Right lobe of liver (tissue), 6 donors: ENCODE measurements around the gene ITPR2. TPM values are rescaled to one million over a fixed set of nuclear protein-coding genes. Genes with fewer than 3 reads are reported as not detected.

Experiments
- ATAC-seq, 4 donors: fragments of 200-7000 bp; cut with Tn5 transposase; one replicate each; pipeline ENCODE4 v1.9.1; 2020; ENCODE audit warnings: mild to moderate bottlenecking in 4 of 4, moderate library complexity in 4 of 4
- DNase-seq, 3 donors: peaks; one replicate each; pipeline ENCODE4 v3.0.0-alpha.2; 2020
- H3K27ac ChIP-seq, 3 donors: fragments of 200-600 bp; one replicate each; pipeline ENCODE4 v1.8.0; 2022
- H3K27me3 ChIP-seq, 2 donors: fragments of 200-600 bp; one replicate each; pipeline ENCODE4 v1.8.0; 2022
- H3K36me3 ChIP-seq, 4 donors: fragments of 200-600 bp; sonication (generic) in 1 of 4; one replicate each; pipeline versions ENCODE4 v1.5.1 to v1.8.0; 2017 to 2022; ENCODE audit warnings: control low read depth in 1 of 4
- H3K4me1 ChIP-seq, 4 donors: fragments of 200-600 bp; sonication (generic) in 1 of 4; one replicate each; pipeline versions ENCODE4 v1.5.1 to v1.8.0; 2017 to 2022; ENCODE audit warnings: control low read depth in 1 of 4
- H3K4me3 ChIP-seq, 3 donors: fragments of 200-600 bp; one replicate each; pipeline ENCODE4 v1.8.0; 2022
- H3K9me3 ChIP-seq, 4 donors: fragments of 200-600 bp; sonication (generic) in 1 of 4; one replicate each; pipeline versions ENCODE4 v1.5.1 to v1.8.0; 2017 to 2022; ENCODE audit warnings: control low read depth in 1 of 4
- CTCF ChIP-seq, 4 donors: fragments of 200-600 bp in 3 of 4; fragments of 450-650 bp in 1 of 4; IDR thresholded peaks; one replicate each; pipeline versions ENCODE4 v1.5.1 to v1.8.0; 2016 to 2022; ENCODE audit warnings: antibody characterized with exemption in 4 of 4, mild to moderate bottlenecking in 2 of 4
- POLR2A ChIP-seq: fragments of 450-650 bp; IDR thresholded peaks from one replicate; pipeline ENCODE4 v1.6.1; 2017; ENCODE audit warnings: antibody characterized with exemption, mild to moderate bottlenecking
- WGBS: methylation state at CpG from one replicate; pipeline ENCODE4 v1.1.6; 2018; ENCODE audit warnings: low coverage, low lambda C conversion rate; ENCODE audit not compliant: insufficient coverage; ENCODE audit errors: missing lambda C conversion rate; 5-methylcytosine and 5-hydroxymethylcytosine counted together
- intact Hi-C, 2 donors: fragments of 100-400 bp; cut with DNase I; formaldehyde crosslinking; loops; one replicate each; pipeline versions ENCODE4 v1.11.2 to v1.14.1; 2022
- total RNA-seq, 6 experiments: library from RNA; depleted of rRNA in 2 of 6; stranded (reverse); fragments of >200 nt in 2 of 6; fragmentation: NEBNext Ultra II Directional in 3 of 6; extraction: Animal tissue kit (Norgen Biotek cat#: 25700) in 3 of 6; gene quantifications; one replicate each; pipeline versions ENCODE4 v1.1.0 to v1.2.4, GENCODE V29; 2016 to 2023
- donor health status: DM: no; HTN: yes; CAD: no.
- donor health status: DM: no; HTN: no; CAD: no.
- donor health status: DM: no; HTN: no; CAD: no.
- donor health status: DM: no; HTN: yes; CAD: no.
- donor health status: DM: no; HTN: yes; CAD: no.

Gene ITPR2
- total RNA-seq, 6 experiments from 2014 or later, result 39.3 to 114 (median 57.2) TPM

- Histone ChIP-seq H3K36me3 (peaks cover 0 to 16% (median 0%) of the 10 kb centered on the region in 4 donors), H3K4me3 (no peak overlapping the region), H3K4me1 (no peaks in the 10 kb centered on the region), H3K9me3 (no peaks in the 10 kb centered on the region), H3K27me3 (no peaks in the 10 kb centered on the region), H3K27ac (no peak overlapping the region)
- 78% methylated on average over 2 of the region's 2 CpGs for WGBS
- intact Hi-C loops, result no loop called here
- DNase-seq (no peak), ATAC-seq (no peak)
- TF ChIP-seq CTCF (IDR thresholded peaks at IDR 0.05) (no peak), POLR2A (no peak)
Observed at GRCh38 chr12:26379777-26380467, 453.1 kb downstream of the ITPR2 start.

- TF ChIP-seq CTCF (IDR thresholded peaks at IDR 0.05), result no peak
- no peak for TF ChIP-seq POLR2A
- intact Hi-C loops, result no loop called here
- Histone ChIP-seq H3K4me1 (no peaks in the 10 kb centered on the region), H3K4me3 (no peak overlapping the region), H3K27me3 (no peaks in the 10 kb centered on the region), H3K36me3 (peaks cover 0 to 10% (median 3%) of the 10 kb centered on the region in 4 donors), H3K9me3 (no peaks in the 10 kb centered on the region), H3K27ac (no peak overlapping the region)
- ATAC-seq, result peak; percentile 44 to 81 (median 70)
- 65% methylated on average over 6 of the region's 6 CpGs for WGBS
- DNase-seq, result no peak
Observed at GRCh38 chr12:26378711-26379110, 454.3 kb downstream of the ITPR2 start.

- DNase-seq (no peak), ATAC-seq (no peak)
- TF ChIP-seq CTCF (IDR thresholded peaks at IDR 0.05) (no peak), POLR2A (no peak)
- H3K36me3 ChIP-seq, result peaks cover 0 to 6% (median 2%) of the 10 kb centered on the region in 4 donors
- no peaks in the 10 kb centered on the region for H3K27me3 ChIP-seq
- no peak overlapping the region for H3K4me3 ChIP-seq
- no peak overlapping the region for H3K27ac ChIP-seq
- H3K4me1 ChIP-seq, result no peaks in the 10 kb centered on the region
- no peaks in the 10 kb centered on the region for H3K9me3 ChIP-seq
- WGBS, result 81% methylated on average over 2 of the region's 2 CpGs
- intact Hi-C loops, result no loop called here
Observed at GRCh38 chr12:26374934-26375680, 457.9 kb downstream of the ITPR2 start.

DNA sequence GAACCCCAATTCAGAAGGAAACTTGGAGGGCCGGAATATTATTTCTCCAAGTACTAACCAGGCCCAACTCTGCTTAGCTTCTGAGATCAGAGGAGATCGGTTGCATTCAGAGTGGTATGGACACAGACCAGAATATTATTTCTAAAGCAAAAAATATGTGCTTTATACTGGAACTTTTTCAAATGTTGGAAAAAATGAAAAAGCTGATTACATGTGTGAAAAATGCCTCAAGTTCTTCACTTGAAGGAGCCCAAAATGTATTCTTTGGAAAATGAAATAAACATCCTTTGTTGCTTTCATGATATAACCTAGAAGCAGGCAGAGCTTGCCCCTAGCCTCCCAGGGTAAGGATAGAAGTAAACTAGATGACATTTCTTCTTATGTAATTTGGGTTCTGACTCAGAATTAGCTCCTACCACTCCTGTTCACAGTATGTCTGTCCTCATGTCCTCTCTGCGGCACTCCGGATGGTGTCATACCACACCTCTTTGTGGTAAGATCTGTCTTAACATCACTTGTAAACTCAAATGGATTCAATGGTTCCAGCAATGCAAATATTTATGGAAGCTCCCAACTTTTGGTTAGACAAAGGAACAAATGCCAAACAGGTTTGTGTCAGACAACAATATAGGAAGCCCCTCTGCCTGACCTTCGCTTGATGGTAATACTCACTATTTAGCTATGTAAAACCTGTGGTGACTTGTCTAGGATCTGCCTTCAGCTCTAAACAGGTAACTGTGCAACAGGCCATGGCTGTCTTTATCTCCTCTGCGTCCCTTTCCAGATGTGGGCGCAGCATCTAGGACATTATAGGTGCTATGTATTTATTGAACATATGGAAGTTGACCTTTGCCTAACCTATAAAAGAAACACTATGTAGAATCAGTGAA lies 459.1 kb downstream of the ITPR2 start:
- H3K36me3 ChIP-seq, result peaks cover 0 to 6% (median 0%) of the 10 kb centered on the region in 4 donors
- H3K4me1 ChIP-seq, result no peaks in the 10 kb centered on the region
- H3K27me3 ChIP-seq, result no peaks in the 10 kb centered on the region
- DNase-seq (no peak), ATAC-seq (no peak)
- no peak overlapping the region for H3K27ac ChIP-seq
- TF ChIP-seq POLR2A, result no peak
- no peak for TF ChIP-seq CTCF (IDR thresholded peaks at IDR 0.05)
- 89% methylated on average over 7 of the region's 7 CpGs for WGBS
- intact Hi-C loops, result no loop called here
- H3K9me3 ChIP-seq, result no peaks in the 10 kb centered on the region
- no peak overlapping the region for H3K4me3 ChIP-seq
